ENCODE measurements around the gene SPSB1. TPM values are rescaled to one million over a fixed set of nuclear protein-coding genes. Genes with fewer than 3 reads are reported as not detected.
A peak's percentile ranks its signal among the peaks of the same experiment; 100 is the strongest.

Gene SPSB1
- total and polyA plus RNA-seq, 2 of the 4 experiments (the other 2 are of a cell fraction), result 16.7 to 19.8 TPM

GRCh38 chr1:9278116-9278515 lies 14.6 kb upstream of the SPSB1 start (continued):
- no peak for TF ChIP-seq FOS (IDR thresholded peaks at IDR 0.05; ENCODE audit: low read depth, low read length)

- no peak overlapping the region for H3K56ac ChIP-seq (ENCODE audit: extremely low read depth, insufficient read depth, low read length)
- H3K23ac ChIP-seq (ENCODE audit: low read depth, low read length), result no peak overlapping the region
- peak overlapping the region; percentile 18 for H2BK5ac ChIP-seq (ENCODE audit: low read depth, low read length, poor library complexity, severe bottlenecking)
- no peak overlapping the region for H3K4me2 ChIP-seq (ENCODE audit: low read depth, low read length)
- peak overlapping the region; percentile 28 for H2BK120ac ChIP-seq (ENCODE audit: low read depth, low read length)
- H4K20me1 ChIP-seq (ENCODE audit: insufficient read depth, low read length), result no peaks in the 10 kb centered on the region; the same call in 1 of the 2 replicates
- H3K18ac ChIP-seq (ENCODE audit: low read depth, low read length), result 0 out of 2 replicates have a peak overlapping the region, but pooled peaks have one; percentile 3
- no peak overlapping the region for H2BK20ac ChIP-seq (ENCODE audit: low read depth, low read length)
- dilution Hi-C loops (cut with HindIII; ENCODE audit: low sequenced_read_pairs, unreplicated experiment) (no loop called here), intact Hi-C loops (cut with micrococcal nuclease) (no loop called here), in situ Hi-C loops (cut with MboI; ENCODE audit: low sequenced_read_pairs) (loop anchor here (10.0 kb wide), 1 partner anchor 296 kb away; no protein-coding TSS in a partner anchor)
- H3K9ac ChIP-seq (ENCODE audit: low read depth, low read length), result no peak overlapping the region
- H2BK15ac ChIP-seq (ENCODE audit: low read depth, low read length), result peak overlapping the region; percentile 70; the same call in 2 of the 3 replicates
- H2AFZ ChIP-seq (replicated peaks; ENCODE audit: low read length, poor library complexity), result peak overlapping the region; percentile 13
- CTCF ChIA-PET, result interaction anchor here (0.8 to 1.0 kb wide), 2 partner anchors 12 to 212 kb away, joined by 3 to 5 read pairs; no protein-coding TSS in a partner anchor
- peaks cover 0 to 10% of the 10 kb centered on the region in 2 experiments; a peak in 2 of 4 replicates for H3K79me1 ChIP-seq (ENCODE audit: low read depth in 1 of 2, low read length in 2 of 2)
- no peak for DNase-seq
- no peak overlapping the region; a peak in 1 of 4 replicates for H4K8ac ChIP-seq (ENCODE audit: low read depth in 2 of 2, low read length in 2 of 2)
- no peak overlapping the region; the same call in 1 of the 2 replicates for H2AK5ac ChIP-seq (ENCODE audit: low read depth, low read length)
- H3K4me1 ChIP-seq (ENCODE audit: control insufficient read depth, insufficient read depth, low read length), result peaks cover 46% of the 10 kb centered on the region
- H3K9me1 ChIP-seq (ENCODE audit: insufficient read depth, low read length), result peaks cover 31% of the 10 kb centered on the region
- H3K27me3 ChIP-seq (ENCODE audit: control insufficient read depth, insufficient read depth, low read length), result no peaks in the 10 kb centered on the region
- no peak for ATAC-seq (ENCODE audit: low read depth)
- BruUV-seq (replicated peaks), result no TSS peak
- no peaks in the 10 kb centered on the region for H3K9me3 ChIP-seq (ENCODE audit: control insufficient read depth, insufficient read depth, low read length)
- peak overlapping the region; percentile 29; the same call in 1 of the 2 replicates for H4K91ac ChIP-seq (ENCODE audit: insufficient read depth, low read depth, low read length)
- POLR2A ChIA-PET (ENCODE audit: unreplicated experiment), result no interaction called here
- H3K27ac ChIP-seq (ENCODE audit: insufficient read depth, low read length), result no peak overlapping the region
- H3K4ac ChIP-seq (ENCODE audit: low read depth, low read length), result no peak overlapping the region
- H3K4me3 ChIP-seq (ENCODE audit: insufficient read depth, low read depth, low read length), result no peak overlapping the region
- no peaks in the 10 kb centered on the region for H3K36me3 ChIP-seq (ENCODE audit: control insufficient read depth, insufficient read depth, low read length)
- no peak overlapping the region for H4K5ac ChIP-seq (ENCODE audit: low read depth, low read length)
- H3K14ac ChIP-seq (replicated peaks; ENCODE audit: low read depth, low read length), result no peak overlapping the region
- WGBS, 2 experiments (ENCODE audit: extremely low coverage in 2 of 2, insufficient read length in 1 of 2), result 76% methylated on average over 3 of the region's 10 CpGs; no CpG with 5 or more reads in 1 of the 2 experiments
- peak overlapping the region; percentile 0 for H2AK9ac ChIP-seq (replicated peaks; ENCODE audit: low read depth, low read length, poor library complexity)
- TF ChIP-seq NFE2L2 (IDR thresholded peaks at IDR 0.05; ENCODE audit: low read depth, low read length) (no peak), MAZ (IDR thresholded peaks at IDR 0.05; ENCODE audit: borderline replicate concordance, low read depth, low read length) (no peak), RFX5 (IDR thresholded peaks at IDR 0.05; ENCODE audit: low read depth, low read length) (no peak), CEBPB (IDR thresholded peaks at IDR 0.05; ENCODE audit: low read depth, low read length) (no peak), POLR2A (IDR thresholded peaks at IDR 0.05; ENCODE audit: low read depth, low read length) (no peak), CTCF (conservative IDR thresholded peaks at IDR 0.05; ENCODE audit: low read depth, low read length) (no peak), RAD21 (IDR thresholded peaks at IDR 0.05; ENCODE audit: low read length) (no peak), SMC3 (IDR thresholded peaks at IDR 0.05; ENCODE audit: low read depth, low read length) (no peak), MXI1 (IDR thresholded peaks at IDR 0.05; ENCODE audit: borderline replicate concordance, low read depth, low read length) (no peak), MAFK (IDR thresholded peaks at IDR 0.05; ENCODE audit: low read depth, low read length) (no peak), BHLHE40 (IDR thresholded peaks at IDR 0.05; ENCODE audit: low read depth, low read length) (no peak), CHD1 (IDR thresholded peaks at IDR 0.05; ENCODE audit: low read depth, low read length) (no peak), ELK1 (IDR thresholded peaks at IDR 0.05; ENCODE audit: borderline replicate concordance, low read depth, low read length) (no peak), RCOR1 (IDR thresholded peaks at IDR 0.05; ENCODE audit: insufficient replicate concordance, low read length) (no peak), FOS (IDR thresholded peaks at IDR 0.05; ENCODE audit: low read depth, low read length) (no peak)
Measured at GRCh38 chr1:9278585-9279153, 14.0 kb upstream of the SPSB1 start.

Measured in IMR-90 (cell line).